HG03066 (cell line): Measurements from ENCODE around the gene EPS8.
"Not testable (repeated sequence)": the region's sequence is repeated elsewhere in the genome, so short reads cannot be mapped to it uniquely, and the experiment has no call there.

Source experiments
- ATAC-seq: cut with Tn5 transposase; IDR thresholded peaks from one replicate; pipeline ENCODE4 v1.9.1; 2021; ENCODE audit warnings: low read depth; ENCODE audit not compliant: unreplicated experiment

EPS8 gene

DNA sequence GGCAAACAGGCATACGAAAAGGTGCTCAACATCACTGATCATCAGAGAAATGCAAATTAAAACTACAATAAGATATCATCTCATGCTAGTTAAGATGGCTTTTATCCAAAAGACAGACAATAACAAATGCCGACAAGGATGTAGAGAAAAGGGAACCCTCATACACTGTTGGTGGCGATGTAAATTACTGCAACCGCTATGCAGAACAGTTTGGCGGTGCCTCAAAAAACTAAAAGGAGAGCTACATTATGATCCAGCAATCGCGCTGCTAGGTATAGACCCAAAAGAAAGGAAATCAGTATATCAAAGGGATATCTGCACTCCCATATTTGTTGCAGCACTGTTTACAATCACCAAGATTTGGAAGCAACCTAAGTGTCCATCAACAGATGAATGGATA, 27.0 kb downstream of the EPS8 start:
- not testable (repeated sequence) for ATAC-seq

DNA sequence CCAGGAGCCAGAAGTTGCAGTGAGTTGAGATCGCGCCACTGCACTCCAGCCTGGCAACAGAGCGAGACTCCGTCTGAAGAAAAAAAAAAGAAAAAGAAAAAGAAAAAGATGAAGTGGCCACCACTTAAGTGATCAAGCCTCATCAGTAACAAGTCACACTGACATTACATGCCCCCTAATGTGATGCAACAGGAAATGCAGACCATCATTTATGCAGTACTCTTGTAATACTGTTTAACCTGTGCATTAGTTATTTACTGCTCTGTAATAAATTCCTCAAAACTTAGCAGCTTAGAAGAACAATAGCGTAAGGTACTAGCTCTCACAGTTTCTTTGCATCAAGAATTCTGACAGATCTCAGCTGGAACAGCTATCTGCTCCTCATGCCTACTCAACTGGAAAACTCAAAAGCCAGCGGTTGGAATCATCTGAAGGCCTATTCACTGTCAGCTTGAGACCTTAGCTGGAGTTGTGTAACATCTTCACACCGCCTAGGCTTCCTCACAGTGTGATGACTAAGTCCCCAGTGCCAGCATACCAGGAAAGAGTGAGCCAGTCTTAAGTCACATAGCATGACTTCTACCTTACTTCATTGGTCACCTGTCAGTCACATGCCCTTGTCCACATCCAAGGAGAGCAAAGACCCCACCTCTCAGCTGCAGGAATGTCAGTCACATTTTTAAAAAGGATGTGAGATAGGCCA, 31.5 kb downstream of the EPS8 start:
- no peak for ATAC-seq

DNA sequence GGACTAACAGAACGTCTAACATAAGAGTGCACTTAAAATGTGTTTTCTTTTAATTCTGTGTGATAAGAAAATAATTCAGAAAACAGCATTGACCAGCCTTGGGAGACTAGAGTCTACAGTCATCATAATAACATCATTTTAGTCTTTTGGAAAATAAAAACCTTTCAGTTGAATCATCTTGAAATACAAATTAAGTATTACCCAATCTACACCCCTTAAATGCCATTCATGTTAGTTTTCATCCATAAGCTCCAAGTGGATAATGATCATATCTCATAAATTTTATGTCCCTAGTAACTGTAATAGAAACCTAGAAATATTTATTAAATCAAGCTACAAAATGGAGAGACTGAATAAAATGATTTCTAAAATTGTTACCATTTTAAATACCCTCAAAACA, 32.4 kb downstream of the EPS8 start:
- no peak for ATAC-seq

DNA sequence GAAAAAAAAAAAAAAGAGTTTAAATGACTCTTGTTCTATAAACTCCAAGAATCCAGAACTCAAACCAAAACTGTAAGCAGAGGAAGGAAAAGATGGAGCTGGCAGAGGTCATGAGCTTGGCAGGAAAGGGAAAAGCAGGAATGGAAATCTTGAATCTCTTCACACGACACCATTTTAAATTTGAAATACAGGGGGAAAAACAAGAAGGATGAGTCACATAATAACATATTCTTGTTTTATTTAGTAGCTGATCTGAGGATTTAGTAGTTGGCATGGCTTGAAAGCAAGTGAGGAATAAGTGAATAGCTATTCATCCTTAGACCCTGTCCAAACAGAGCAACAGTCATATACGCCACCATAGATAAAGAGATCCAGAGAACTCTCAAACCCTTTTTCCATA, 35.0 kb downstream of the EPS8 start:
- ATAC-seq: no peak

- no peak for ATAC-seq
Measured at GRCh38 chr12:15752785-15753184, 36.4 kb downstream of the EPS8 start.

DNA sequence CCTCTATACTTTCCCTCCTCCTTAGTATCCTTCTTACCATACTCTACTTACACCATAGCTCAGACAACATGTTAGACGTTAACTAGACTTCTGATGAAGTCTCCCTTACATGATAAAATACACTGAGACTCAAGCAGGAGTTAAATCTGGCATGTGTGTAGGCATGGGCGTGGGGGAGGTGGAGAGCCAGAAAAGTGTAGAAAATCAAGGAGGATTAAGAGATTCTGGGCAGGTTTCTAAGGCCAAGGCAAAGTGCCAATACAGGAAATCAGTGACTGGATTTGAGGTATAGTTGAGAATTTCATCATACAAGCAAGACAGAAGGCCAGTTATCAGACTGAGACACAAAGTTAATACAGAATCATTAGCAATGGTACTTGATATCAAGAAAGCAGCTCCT, 37.4 kb downstream of the EPS8 start:
- ATAC-seq: no peak

GRCh38 chr12:15749937-15750336, 39.3 kb downstream of the EPS8 start:
- no peak for ATAC-seq

DNA sequence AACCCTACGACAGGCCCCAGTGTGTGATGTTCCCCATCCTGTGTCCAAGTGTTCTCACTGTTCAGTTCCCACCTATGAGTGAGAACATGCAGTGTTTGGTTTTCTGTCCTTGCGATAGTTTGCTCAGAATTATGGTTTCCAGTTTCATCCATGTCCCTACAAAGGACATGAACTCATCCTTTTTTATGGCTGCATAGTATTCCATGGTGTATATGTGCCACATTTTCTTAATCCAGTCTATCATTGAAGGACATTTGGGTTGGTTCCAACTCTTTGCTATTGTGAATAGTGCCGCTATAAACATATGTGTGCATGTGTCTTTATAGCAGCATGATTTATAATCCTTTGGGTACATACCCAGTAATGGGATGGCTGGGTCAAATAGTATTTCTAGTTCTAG, 47.3 kb downstream of the EPS8 start:
- ATAC-seq: not testable (repeated sequence)

GRCh38 chr12:15741082-15741481, 48.1 kb downstream of the EPS8 start:
- no peak for ATAC-seq

GRCh38 chr12:15740389-15740788, 48.8 kb downstream of the EPS8 start:
- ATAC-seq: not testable (repeated sequence)

DNA sequence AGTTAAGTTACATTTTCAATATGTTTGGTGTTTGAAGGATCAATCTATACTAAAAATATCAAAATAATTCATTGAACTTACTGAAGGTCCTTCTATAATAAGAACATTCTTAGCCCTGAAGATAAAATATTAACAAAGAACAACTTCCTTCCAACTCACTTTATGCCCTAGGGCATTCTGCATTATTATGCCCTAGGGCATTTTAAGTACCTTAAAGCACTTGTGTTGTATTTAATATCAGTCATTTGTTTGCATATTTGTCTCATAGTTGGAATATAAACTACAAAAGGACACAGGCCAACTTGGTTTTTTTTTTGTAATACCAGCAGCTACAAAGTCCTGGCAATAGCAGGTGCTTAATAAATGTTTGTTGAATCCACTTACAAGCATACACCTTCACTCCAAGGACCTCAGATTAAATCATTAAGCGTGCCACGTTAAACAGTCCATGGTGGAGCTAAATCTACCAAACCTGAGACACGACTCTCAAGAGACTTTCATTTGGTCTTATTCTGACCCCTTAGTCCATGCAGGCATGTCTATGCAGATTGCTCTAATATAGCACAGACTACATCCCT, 50.7 kb downstream of the EPS8 start:
- ATAC-seq: no peak

- ATAC-seq: no peak
Measured at GRCh38 chr12:15735837-15736615, 53.2 kb downstream of the EPS8 start.

DNA sequence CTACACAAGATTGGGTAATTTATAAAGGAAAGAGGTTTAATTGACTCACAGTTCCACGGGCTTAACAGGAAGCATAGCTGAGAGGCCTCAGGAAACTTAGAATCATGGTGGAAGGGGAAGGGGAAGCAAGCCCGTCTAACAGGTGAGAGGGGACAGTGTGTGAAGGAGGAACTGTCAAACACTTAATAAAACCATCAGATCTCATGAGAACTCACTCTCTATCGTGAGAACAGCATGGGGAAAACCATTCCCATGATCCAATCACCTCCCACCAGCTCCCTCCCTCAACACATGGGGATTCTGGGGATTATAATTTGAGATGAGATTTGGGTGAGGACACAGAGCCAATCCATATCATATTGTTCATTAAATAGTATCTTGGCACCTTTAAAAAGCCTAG, 56.1 kb downstream of the EPS8 start:
- ATAC-seq: no peak

GRCh38 chr12:15732341-15733061, 56.7 kb downstream of the EPS8 start:
- ATAC-seq: no peak

DNA sequence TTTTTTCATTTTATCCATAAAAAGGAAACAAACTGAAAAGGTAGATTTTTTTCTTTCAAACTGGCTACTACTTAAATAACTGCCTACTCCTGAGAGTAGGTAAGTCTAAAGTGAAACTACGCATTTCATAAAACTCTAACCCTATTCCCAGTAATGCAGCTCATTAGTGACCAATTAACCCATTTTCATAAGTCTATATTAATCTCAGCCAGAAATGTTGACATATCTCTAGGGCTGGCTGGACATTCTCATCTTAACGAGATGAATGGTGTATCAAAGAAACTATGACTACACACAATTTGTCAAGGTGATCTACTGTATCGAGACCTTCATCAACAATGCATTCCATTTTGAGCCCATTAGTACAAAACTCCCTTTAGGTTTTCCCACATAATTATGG, 57.2 kb downstream of the EPS8 start:
- no peak for ATAC-seq

DNA sequence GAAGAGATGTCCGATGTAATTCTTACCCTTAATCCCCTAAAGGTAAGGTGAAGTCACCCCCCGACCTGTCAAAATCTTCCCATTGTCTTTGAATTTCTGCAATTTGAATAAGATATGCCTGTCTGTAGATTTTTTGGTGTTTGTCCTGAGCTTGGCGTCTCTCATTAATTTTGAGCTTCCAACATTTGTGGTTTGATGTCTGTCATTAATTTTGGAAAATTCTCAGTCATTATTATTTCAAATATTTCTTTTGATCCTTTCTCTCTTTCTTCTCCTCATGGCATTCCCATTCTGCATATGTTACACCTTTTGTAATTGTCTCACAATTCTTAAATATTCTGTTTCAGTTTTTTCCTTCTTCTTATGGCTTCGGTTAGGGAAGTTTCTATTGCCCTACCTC, 60.1 kb downstream of the EPS8 start:
- no peak for ATAC-seq

GRCh38 chr12:15728118-15728598, 61.0 kb downstream of the EPS8 start:
- no peak for ATAC-seq

DNA sequence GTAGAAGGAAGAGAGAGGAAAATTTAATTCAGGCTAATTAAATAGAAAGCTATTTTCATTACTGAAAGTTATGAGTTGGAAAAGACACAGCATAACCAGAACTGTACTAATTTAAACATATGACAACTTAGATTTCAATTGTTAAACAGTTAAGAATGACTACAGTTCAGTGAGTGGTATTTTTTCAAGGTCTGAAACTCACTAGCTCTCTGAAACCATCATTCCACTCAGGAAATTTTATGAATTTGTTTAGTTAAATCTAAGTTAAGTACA, 62.4 kb downstream of the EPS8 start:
- no peak for ATAC-seq

DNA sequence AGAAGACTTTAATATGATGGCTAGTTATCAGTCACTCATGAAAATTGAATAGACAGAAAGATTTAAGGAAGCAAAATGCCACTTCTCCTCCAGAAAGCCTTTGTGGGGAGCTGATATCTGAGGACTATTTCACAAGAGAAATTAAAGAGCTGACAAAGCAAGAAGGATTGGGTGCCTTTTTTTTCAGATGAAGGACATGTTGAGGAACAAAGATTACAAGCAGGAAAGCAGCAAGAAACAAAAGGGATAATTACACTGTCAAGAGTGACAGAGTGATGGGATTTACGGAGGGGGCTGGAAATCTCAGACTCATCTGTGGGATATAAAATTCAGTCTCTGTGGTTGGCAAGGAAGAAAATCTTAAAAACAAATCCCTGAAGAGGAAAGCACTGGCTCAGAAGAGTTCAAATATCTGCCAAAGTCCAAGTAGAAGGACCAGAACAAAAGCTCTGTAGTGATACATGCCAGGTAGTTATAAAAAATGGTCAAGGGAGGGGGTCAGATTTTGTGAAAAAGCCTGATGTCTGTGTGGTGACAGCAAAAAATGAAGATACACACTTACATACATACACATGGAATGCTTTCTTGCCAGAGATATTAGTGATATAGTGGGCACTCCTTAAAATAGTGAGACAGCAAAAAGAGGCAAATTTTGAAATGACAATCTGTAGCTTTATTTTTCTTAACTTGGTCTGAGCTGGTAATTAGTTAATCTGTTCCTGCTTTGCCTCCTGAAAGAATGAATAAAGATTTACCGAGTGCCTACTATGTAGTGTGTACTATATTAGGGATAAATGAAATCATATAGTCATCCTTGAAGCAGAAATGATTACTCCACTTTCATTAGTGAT, 62.9 kb downstream of the EPS8 start:
- ATAC-seq: no peak

- no peak for ATAC-seq
Measured at GRCh38 chr12:15722951-15723350, 66.2 kb downstream of the EPS8 start.
